GM12878 (cell line): ENCODE data around the gene TP53I11. TPM values are rescaled to one million over a fixed set of nuclear protein-coding genes. Genes with fewer than 3 reads are reported as not detected.
A peak's percentile ranks its signal among the peaks of the same experiment; 100 is the strongest.

Experiments used
- ATAC-seq: fragments of 200-7000 bp; cut with Tn5 transposase; 3 replicates; pipeline ENCODE4 v1.9.1; 2020; ENCODE audit warnings: mild to moderate bottlenecking, moderate library complexity
- BruUV-seq: library from RNA; stranded (reverse); fragments of 400-500 nt; replicated peaks from 2 replicates; lab custom pipeline; 2021; lab: Mats Ljungman, UMichigan
- CTCF ChIA-PET: fragments of 300-600 bp; sonication (Branson Sonifier 250); formaldehyde crosslinking; extraction: SDS; loops from one replicate; lab custom pipeline; 2021; ENCODE audit warnings: inconsistent platforms; lab: Yijun Ruan, JAX
- POLR2A ChIA-PET: fragments of 350-600 bp; formaldehyde crosslinking; extraction: SDS; loops from one replicate; lab custom pipeline; 2021; ENCODE audit warnings: inconsistent platforms; lab: Charles Lee
- RAD21 ChIA-PET: fragments of 300-600 bp; sonication (Branson Sonifier 250); formaldehyde crosslinking; loops from one replicate; lab custom pipeline; 2023; ENCODE audit warnings: antibody characterized with exemption; ENCODE audit not compliant: unreplicated experiment; lab: Charles Lee
- SMC1A ChIA-PET: fragments of 300-600 bp; sonication (Branson Sonifier 250); formaldehyde crosslinking; loops from one replicate; lab custom pipeline; 2023; ENCODE audit not compliant: unreplicated experiment, uncharacterized antibody; lab: Charles Lee
- DNase-seq: peaks from one replicate; pipeline ENCODE4 v3.0.0-alpha.2; 2011; ENCODE audit warnings: low read depth, low spot score
- FAIRE-seq: peaks from 3 replicates; lab custom pipeline; 2011; peaks lifted over from hg19 to GRCh38; lab: Jason Lieb, UNC
- H2AFZ ChIP-seq: 2 replicates; pipeline ENCODE4 v1.6.0; 2011; ENCODE audit warnings: low read depth, low read length, control low read depth; ENCODE audit not compliant: control insufficient read depth
- H3K27ac ChIP-seq: 2 replicates; pipeline ENCODE4 v1.5.1; 2011; ENCODE audit warnings: control low read depth; ENCODE audit not compliant: control insufficient read depth, insufficient read depth
- H3K27me3 ChIP-seq, 2 experiments: replicated peaks in 1 of 2; 2 replicates each; pipeline versions ENCODE4 v1.6.0 to v1.6.1; 2011; ENCODE audit warnings: low read length in 1 of 2; ENCODE audit not compliant: control insufficient read depth in 2 of 2, insufficient read depth in 2 of 2
- H3K36me3 ChIP-seq, 2 experiments: 2 replicates each; pipeline ENCODE4 v1.5.1; 2011; ENCODE audit warnings: low read length in 1 of 2; ENCODE audit not compliant: control insufficient read depth in 2 of 2, insufficient read depth in 2 of 2
- H3K4me1 ChIP-seq: 2 replicates; pipeline ENCODE4 v1.6.1; 2011; ENCODE audit warnings: mild to moderate bottlenecking, low read length, moderate library complexity, mixed read lengths; ENCODE audit not compliant: control insufficient read depth, insufficient read depth
- H3K4me2 ChIP-seq: 2 replicates; pipeline ENCODE4 v1.6.0; 2011; ENCODE audit warnings: control low read depth; ENCODE audit not compliant: control insufficient read depth, insufficient read depth
- H3K4me3 ChIP-seq: fragments of 200-600 bp; sonication (generic); 2 replicates; pipeline ENCODE4 v1.5.1; 2016
- H3K79me2 ChIP-seq: 2 replicates; pipeline ENCODE4 v1.6.0; 2011; ENCODE audit warnings: low read length; ENCODE audit not compliant: control insufficient read depth, insufficient read depth
- H3K9ac ChIP-seq: 2 replicates; pipeline ENCODE4 v1.8.0; 2011; ENCODE audit warnings: low read length, control low read depth, mixed read lengths; ENCODE audit not compliant: control insufficient read depth, insufficient read depth
- H3K9me3 ChIP-seq: replicated peaks from 3 replicates; pipeline ENCODE4 v1.5.1; 2011; ENCODE audit warnings: mild to moderate bottlenecking, low read length; ENCODE audit not compliant: control insufficient read depth, insufficient read depth
- H4K20me1 ChIP-seq: 2 replicates; pipeline ENCODE4 v1.6.0; 2011; ENCODE audit not compliant: control insufficient read depth, insufficient read depth
- BHLHE40 ChIP-seq, 2 experiments: fragments of 450-650 bp in 1 of 2; IDR thresholded peaks; 2 replicates each; pipeline ENCODE4 v1.6.1; 2011 to 2017; ENCODE audit warnings: low read depth in 2 of 2, borderline replicate concordance in 1 of 2, improper control_type of control experiment in 1 of 2, low read length in 1 of 2, mild to moderate bottlenecking in 1 of 2
- CTCF ChIP-seq, 3 experiments: IDR thresholded peaks in 2 of 3; conservative IDR thresholded peaks in 1 of 3; 2 replicates each; pipeline ENCODE4 v1.5.1; 2011; ENCODE audit warnings: low read depth in 3 of 3, low read length in 3 of 3, mild to moderate bottlenecking in 3 of 3, control low read depth in 2 of 3, moderate library complexity in 2 of 3, inconsistent platforms in 1 of 3, mixed read lengths in 1 of 3; ENCODE audit not compliant: control insufficient read depth in 2 of 3, insufficient read depth in 1 of 3; ENCODE audit errors: extremely low read depth in 1 of 3
- FOXM1 ChIP-seq: IDR thresholded peaks from 2 replicates; pipeline ENCODE4 v1.6.1; 2012; ENCODE audit warnings: low read depth, mild to moderate bottlenecking, inconsistent platforms, low read length, moderate library complexity
- HDGF ChIP-seq: fragments of 450-650 bp; IDR thresholded peaks from 2 replicates; pipeline ENCODE4 v1.6.1; 2016; ENCODE audit warnings: antibody characterized with exemption
- JUND ChIP-seq: IDR thresholded peaks from 2 replicates; pipeline ENCODE4 v1.6.1; 2012; ENCODE audit warnings: low read depth, mild to moderate bottlenecking, low read length, improper control_type of control experiment, moderate library complexity
- LARP7 ChIP-seq: fragments of 450-650 bp; IDR thresholded peaks from 2 replicates; pipeline ENCODE4 v1.6.1; 2017; ENCODE audit warnings: mild to moderate bottlenecking
- NFIC ChIP-seq: IDR thresholded peaks from 2 replicates; pipeline ENCODE4 v1.6.1; 2012; ENCODE audit warnings: low read depth, mild to moderate bottlenecking, inconsistent platforms, low read length, moderate library complexity
- POLR2A ChIP-seq: IDR thresholded peaks from 2 replicates; pipeline ENCODE4 v1.6.1; 2011; ENCODE audit warnings: low read depth, mild to moderate bottlenecking, low read length
- POU2F2 ChIP-seq: IDR thresholded peaks from 3 replicates; pipeline ENCODE4 v1.6.1; 2011; ENCODE audit warnings: low read depth, mild to moderate bottlenecking, low read length, borderline replicate concordance
- RAD21 ChIP-seq: IDR thresholded peaks from 2 replicates; pipeline ENCODE4 v1.6.1; 2011; ENCODE audit warnings: mild to moderate bottlenecking, low read depth, low read length, moderate library complexity; ENCODE audit not compliant: insufficient read depth
- RUNX3 ChIP-seq: IDR thresholded peaks from 2 replicates; pipeline ENCODE4 v1.6.1; 2012; ENCODE audit warnings: low read length, inconsistent platforms
- SMARCA5 ChIP-seq: fragments of 450-650 bp; IDR thresholded peaks from 2 replicates; pipeline ENCODE4 v1.6.1; 2017; ENCODE audit warnings: mild to moderate bottlenecking
- SMC3 ChIP-seq: IDR thresholded peaks from 2 replicates; pipeline ENCODE4 v1.6.1; 2011; ENCODE audit warnings: low read length, improper control_type of control experiment, borderline replicate concordance
- SRF ChIP-seq, 2 experiments: IDR thresholded peaks; 2 replicates each; pipeline ENCODE4 v1.6.1; 2011; ENCODE audit warnings: low read depth in 2 of 2, low read length in 2 of 2, mild to moderate bottlenecking in 1 of 2, moderate library complexity in 1 of 2
- YY1 ChIP-seq: IDR thresholded peaks from 2 replicates; pipeline ENCODE4 v1.6.1; 2011; ENCODE audit warnings: low read depth, mild to moderate bottlenecking, low read length
- ZSCAN29 ChIP-seq: fragments of 450-650 bp; IDR thresholded peaks from 2 replicates; pipeline ENCODE4 v1.6.1; 2017; ENCODE audit warnings: mild to moderate bottlenecking, moderate library complexity
- ZZZ3 ChIP-seq: IDR thresholded peaks from 2 replicates; pipeline ENCODE4 v1.6.1; 2011; ENCODE audit warnings: low read depth; ENCODE audit not compliant: control insufficient read depth, insufficient read length
- WGBS: methylation state at CpG from one replicate; pipeline ENCODE4 v1.1.6; 2016; ENCODE audit warnings: low lambda C conversion rate; ENCODE audit not compliant: insufficient replicate concordance, insufficient coverage; ENCODE audit errors: missing lambda C conversion rate; 5-methylcytosine and 5-hydroxymethylcytosine counted together
- in situ Hi-C: fragments of 300-500 bp; cut with MboI; formaldehyde crosslinking; loops from 9 replicates; pipeline ENCODE4 v1.14.3; 2018; ENCODE audit warnings: mixed read lengths
- intact Hi-C: fragments of 100-400 bp; cut with micrococcal nuclease; formaldehyde crosslinking; loops from one replicate; pipeline ENCODE4 v1.14.2; 2022; ENCODE audit not compliant: unreplicated experiment
- polyA plus RNA-seq, 11 experiments: library from polyadenylated mRNA; depleted of rRNA in 4 of 11; unstranded in 6 of 11; stranded (reverse) in 5 of 11; fragments of >200 nt; fragmentation: Nextera tagmentation in 4 of 11; fragmentation: Illumina TruSeq in 1 of 11; extraction: Ambion mirVana in 4 of 11; extraction: Trizol in 1 of 11; gene quantifications; 1 replicate in 1 of 11; 2 replicates in 10 of 11; pipeline versions ENCODE4 v1.2.1 to v1.2.3, GENCODE V29; 2011 to 2016; ENCODE audit warnings: inconsistent platforms in 2 of 11, missing spikeins in 2 of 11, low read depth in 1 of 11
- total RNA-seq, 4 experiments: library from RNA; depleted of rRNA in 3 of 4; stranded (reverse); fragments of >200 nt in 3 of 4; fragmentation: Illumina TruSeq in 1 of 4; extraction: Trizol in 1 of 4; gene quantifications; 2 replicates each; pipeline versions ENCODE4 v1.2.1 to v1.2.3, GENCODE V29; 2013 to 2021
- TF ChIP-seq, protein P1 (sequence below): fragments of 450-650 bp; IDR thresholded peaks from 2 replicates; pipeline ENCODE4 v1.6.1; 2017; ENCODE audit warnings: mild to moderate bottlenecking, moderate library complexity

TP53I11 gene
- total and polyA plus RNA-seq, 10 of the 15 experiments (the other 5 are each of a cell fraction or from before 2014, with no cell fraction given): 0.03 to 0.28 (median 0.17) TPM; not detected in 3

GRCh38 chr11:44936525-44936924 is 14.2 kb downstream of the TP53I11 start:
- in situ Hi-C loops: loop anchor here (5.0 to 25.0 kb wide), 2 partner anchors 171 to 401 kb away; no protein-coding TSS in a partner anchor
- CTCF ChIA-PET: interaction anchor here (0.6 to 16.8 kb wide), 28 partner anchors 9 to 414 kb away, joined by 3 to 571 read pairs (median 3); no protein-coding TSS in a partner anchor
- H3K4me1 ChIP-seq: no peaks in the 10 kb centered on the region
- no peaks in the 10 kb centered on the region for H3K36me3 ChIP-seq
- H2AFZ ChIP-seq: no peak overlapping the region
- no peaks in the 10 kb centered on the region for H3K79me2 ChIP-seq
- peak; percentile 87 for FAIRE-seq
- no TSS peak for BruUV-seq
- POLR2A ChIA-PET: no interaction called here
- H3K4me3 ChIP-seq: no peak overlapping the region
- ATAC-seq: peak; percentile 97
- H3K27ac ChIP-seq: no peak overlapping the region
- DNase-seq: no peak
- H3K9ac ChIP-seq: no peak overlapping the region
- SMC1A ChIA-PET: interaction anchor here (0.7 to 4.0 kb wide), 8 partner anchors 11 to 184 kb away, joined by 3 to 80 read pairs (median 4); no protein-coding TSS in a partner anchor
- intact Hi-C loops: loop anchor here (1.0 to 2.0 kb wide), 2 partner anchors 167 to 396 kb away; no protein-coding TSS in a partner anchor
- H4K20me1 ChIP-seq: no peaks in the 10 kb centered on the region
- no peaks in the 10 kb centered on the region for H3K9me3 ChIP-seq
- no peak overlapping the region for H3K4me2 ChIP-seq
- no peaks in the 10 kb centered on the region for H3K27me3 ChIP-seq
- TF ChIP-seq NFIC (no peak), HDGF (no peak), JUND (no peak), CTCF (IDR thresholded peaks at IDR 0.05 in 2 of 3, conservative IDR thresholded peaks at IDR 0.05 in 1 of 3; ENCODE audit: control insufficient read depth in 2 of 3, extremely low read depth in 1 of 3, insufficient read depth in 1 of 3, low read depth in 3 of 3, low read length in 3 of 3) (peak; percentile 86 to 94 (median 92)), SMC3 (peak; percentile 92), BHLHE40 (IDR thresholded peaks at IDR 0.05; ENCODE audit: borderline replicate concordance in 1 of 2, low read depth in 2 of 2, low read length in 1 of 2) (0 out of 4 replicates have a peak, but pooled peaks of 1 of the 2 experiments have one; percentile 19), ZSCAN29 (no peak), LARP7 (0 out of 2 replicates have a peak, but pooled peaks have one; percentile 23), POU2F2 (0 out of 3 replicates have a peak, but pooled peaks have one; percentile 31), POLR2A (no peak), YY1 (peak; percentile 62; the same call in 1 of the 2 replicates), FOXM1 (no peak), RUNX3 (0 out of 2 replicates have a peak, but pooled peaks have one; percentile 17), SMARCA5 (0 out of 2 replicates have a peak, but pooled peaks have one; percentile 45), RAD21 (peak; percentile 97), SRF (IDR thresholded peaks at IDR 0.05; ENCODE audit: low read depth in 2 of 2, low read length in 2 of 2) (no peak), ZZZ3 (no peak)
- TF ChIP-seq, protein P1, sequence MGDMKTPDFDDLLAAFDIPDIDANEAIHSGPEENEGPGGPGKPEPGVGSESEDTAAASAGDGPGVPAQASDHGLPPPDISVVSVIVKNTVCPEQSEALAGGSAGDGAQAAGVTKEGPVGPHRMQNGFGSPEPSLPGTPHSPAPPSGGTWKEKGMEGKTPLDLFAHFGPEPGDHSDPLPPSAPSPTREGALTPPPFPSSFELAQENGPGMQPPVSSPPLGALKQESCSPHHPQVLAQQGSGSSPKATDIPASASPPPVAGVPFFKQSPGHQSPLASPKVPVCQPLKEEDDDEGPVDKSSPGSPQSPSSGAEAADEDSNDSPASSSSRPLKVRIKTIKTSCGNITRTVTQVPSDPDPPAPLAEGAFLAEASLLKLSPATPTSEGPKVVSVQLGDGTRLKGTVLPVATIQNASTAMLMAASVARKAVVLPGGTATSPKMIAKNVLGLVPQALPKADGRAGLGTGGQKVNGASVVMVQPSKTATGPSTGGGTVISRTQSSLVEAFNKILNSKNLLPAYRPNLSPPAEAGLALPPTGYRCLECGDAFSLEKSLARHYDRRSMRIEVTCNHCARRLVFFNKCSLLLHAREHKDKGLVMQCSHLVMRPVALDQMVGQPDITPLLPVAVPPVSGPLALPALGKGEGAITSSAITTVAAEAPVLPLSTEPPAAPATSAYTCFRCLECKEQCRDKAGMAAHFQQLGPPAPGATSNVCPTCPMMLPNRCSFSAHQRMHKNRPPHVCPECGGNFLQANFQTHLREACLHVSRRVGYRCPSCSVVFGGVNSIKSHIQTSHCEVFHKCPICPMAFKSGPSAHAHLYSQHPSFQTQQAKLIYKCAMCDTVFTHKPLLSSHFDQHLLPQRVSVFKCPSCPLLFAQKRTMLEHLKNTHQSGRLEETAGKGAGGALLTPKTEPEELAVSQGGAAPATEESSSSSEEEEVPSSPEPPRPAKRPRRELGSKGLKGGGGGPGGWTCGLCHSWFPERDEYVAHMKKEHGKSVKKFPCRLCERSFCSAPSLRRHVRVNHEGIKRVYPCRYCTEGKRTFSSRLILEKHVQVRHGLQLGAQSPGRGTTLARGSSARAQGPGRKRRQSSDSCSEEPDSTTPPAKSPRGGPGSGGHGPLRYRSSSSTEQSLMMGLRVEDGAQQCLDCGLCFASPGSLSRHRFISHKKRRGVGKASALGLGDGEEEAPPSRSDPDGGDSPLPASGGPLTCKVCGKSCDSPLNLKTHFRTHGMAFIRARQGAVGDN: no peak
- WGBS: 25% methylated on average over 20 of the region's 20 CpGs
- RAD21 ChIA-PET: interaction anchor here (0.7 to 4.3 kb wide), 13 partner anchors 9 to 381 kb away, joined by 3 to 105 read pairs (median 4); partner anchors contain the start of gene CD82
